GM12874 (cell line): ENCODE measurements around the gene MSI2.

Source experiments
- CTCF ChIP-seq: IDR thresholded peaks from 2 replicates; pipeline ENCODE4 v1.5.1; 2011; ENCODE audit warnings: low read depth, mild to moderate bottlenecking, control low read depth, low read length, moderate library complexity; ENCODE audit not compliant: insufficient read depth

MSI2 gene

GRCh38 chr17:57356153-57356718, 99.9 kb downstream of the MSI2 start:
- no peak for TF ChIP-seq CTCF

- no peak for TF ChIP-seq CTCF
Measured at GRCh38 chr17:57356719-57357391, 100.5 kb downstream of the MSI2 start.

GRCh38 chr17:57357392-57357784, 101.1 kb downstream of the MSI2 start:
- no peak for TF ChIP-seq CTCF

GRCh38 chr17:57357830-57358430, 101.6 kb downstream of the MSI2 start:
- no peak for TF ChIP-seq CTCF

- no peak for TF ChIP-seq CTCF
Measured at GRCh38 chr17:57360266-57360665, 103.9 kb downstream of the MSI2 start.

GRCh38 chr17:57362797-57363556, 106.7 kb downstream of the MSI2 start:
- TF ChIP-seq CTCF: no peak

GRCh38 chr17:57363580-57363979, 107.3 kb downstream of the MSI2 start:
- TF ChIP-seq CTCF: no peak
